ENCODE measurements around the gene BACH2. TPM values are rescaled to one million over a fixed set of nuclear protein-coding genes. Genes with fewer than 3 reads are reported as not detected.

Gene BACH2
- polyA plus RNA-seq, 1 donor from 2014 or later = 45.5 TPM

- Histone ChIP-seq H3K9me3 (ENCODE audit: low read length) (no peaks in the 10 kb centered on the region), H3K4me2 (ENCODE audit: low read length) (no peak overlapping the region)
- no peak for TF ChIP-seq RAD21 (conservative IDR thresholded peaks at IDR 0.05)
- TF ChIP-seq REST (IDR thresholded peaks at IDR 0.05; ENCODE audit: borderline replicate concordance) = no peak
- no peak for TF ChIP-seq POLR2AphosphoS5 (IDR thresholded peaks at IDR 0.05)
- TF ChIP-seq SMC3 (conservative IDR thresholded peaks at IDR 0.05; ENCODE audit: poor library complexity) = no peak
- no peak for TF ChIP-seq EP300 (conservative IDR thresholded peaks at IDR 0.05; ENCODE audit: poor library complexity, severe bottlenecking)
- TF ChIP-seq TAF1 (IDR thresholded peaks at IDR 0.05; ENCODE audit: low read depth) = no peak
- no peak for TF ChIP-seq CTCF (IDR thresholded peaks at IDR 0.05; ENCODE audit: poor library complexity, severe bottlenecking)
- no peak for TF ChIP-seq EZH2 (IDR thresholded peaks at IDR 0.05; ENCODE audit: borderline replicate concordance, insufficient read depth, low read length, poor library complexity, severe bottlenecking)
- no peak for TF ChIP-seq MXI1 (conservative IDR thresholded peaks at IDR 0.05; ENCODE audit: poor library complexity, severe bottlenecking)
Measured at GRCh38 chr6:89999154-89999553, 297.5 kb downstream of the BACH2 start.

GRCh38 chr6:89997456-89998445 lies 298.9 kb downstream of the BACH2 start:
- no peak for TF ChIP-seq MXI1 (conservative IDR thresholded peaks at IDR 0.05; ENCODE audit: poor library complexity, severe bottlenecking)
- no peak for TF ChIP-seq POLR2AphosphoS5 (IDR thresholded peaks at IDR 0.05)
- no peak for TF ChIP-seq REST (IDR thresholded peaks at IDR 0.05; ENCODE audit: borderline replicate concordance)
- TF ChIP-seq TAF1 (IDR thresholded peaks at IDR 0.05; ENCODE audit: low read depth) = no peak
- TF ChIP-seq RAD21 (conservative IDR thresholded peaks at IDR 0.05) = no peak
- TF ChIP-seq EP300 (conservative IDR thresholded peaks at IDR 0.05; ENCODE audit: poor library complexity, severe bottlenecking) = no peak
- no peak overlapping the region for H3K9ac ChIP-seq (ENCODE audit: low read length)
- H3K27me3 ChIP-seq (ENCODE audit: insufficient read depth, low read depth, low read length) = no peaks in the 10 kb centered on the region
- H3K9me3 ChIP-seq (ENCODE audit: low read length) = no peaks in the 10 kb centered on the region
- H4K20me1 ChIP-seq (ENCODE audit: insufficient read depth) = no peaks in the 10 kb centered on the region
- no peak overlapping the region for H3K4me2 ChIP-seq (ENCODE audit: low read length)
- no peaks in the 10 kb centered on the region for H3K79me2 ChIP-seq (replicated peaks; ENCODE audit: insufficient read depth, low read length)
- no peak overlapping the region for H2AFZ ChIP-seq (ENCODE audit: low read depth, low read length)
- peaks cover 3% of the 10 kb centered on the region for H3K36me3 ChIP-seq (ENCODE audit: insufficient read depth, low read length)
- no peaks in the 10 kb centered on the region for H3F3A ChIP-seq (ENCODE audit: insufficient read depth, low read length, poor library complexity, severe bottlenecking)
- no peak overlapping the region for H3K4me3 ChIP-seq (ENCODE audit: low read length)
- H3K27ac ChIP-seq (ENCODE audit: low read length) = no peak overlapping the region
- no peaks in the 10 kb centered on the region for H3K9me2 ChIP-seq (ENCODE audit: insufficient read depth, low read length)

More at GRCh38 chr6:89999154-89999553, 297.5 kb downstream of the BACH2 start:
- Histone ChIP-seq H2AFZ (ENCODE audit: low read depth, low read length) (no peak overlapping the region), H4K20me1 (ENCODE audit: insufficient read depth) (no peaks in the 10 kb centered on the region), H3K9me2 (ENCODE audit: insufficient read depth, low read length) (no peaks in the 10 kb centered on the region), H3K27ac (ENCODE audit: low read length) (no peak overlapping the region), H3K9ac (ENCODE audit: low read length) (no peak overlapping the region), H3K36me3 (ENCODE audit: insufficient read depth, low read length) (peaks cover 8% of the 10 kb centered on the region), H3K4me3 (ENCODE audit: low read length) (no peak overlapping the region), H3F3A (ENCODE audit: insufficient read depth, low read length, poor library complexity, severe bottlenecking) (no peaks in the 10 kb centered on the region), H3K79me2 (replicated peaks; ENCODE audit: insufficient read depth, low read length) (no peaks in the 10 kb centered on the region), H3K27me3 (ENCODE audit: insufficient read depth, low read depth, low read length) (no peaks in the 10 kb centered on the region)
